Prostate gland (tissue), 2 donors: ENCODE measurements around the gene ZNF700.

Experiments used
- CTCF ChIP-seq, 4 experiments: fragments of 200-600 bp in 2 of 4; fragments of 450-650 bp in 2 of 4; sonication (generic) in 2 of 4; IDR thresholded peaks; 1 replicate in 3 of 4; 2 replicates in 1 of 4; pipeline ENCODE4 v1.5.1; 2016 to 2019; ENCODE audit warnings: antibody characterized with exemption in 4 of 4, mild to moderate bottlenecking in 2 of 4, moderate library complexity in 2 of 4
- POLR2A ChIP-seq: fragments of 450-650 bp; IDR thresholded peaks from one replicate; pipeline ENCODE4 v1.6.1; 2016; ENCODE audit warnings: antibody characterized with exemption, mild to moderate bottlenecking

- no peak for TF ChIP-seq CTCF (IDR thresholded peaks at IDR 0.05)
- TF ChIP-seq POLR2A, result peak; percentile 63
Measured at GRCh38 chr19:11964858-11965645, 40.1 kb downstream of the ZNF700 start, which contains the start of gene ZNF763.
